ENCODE measurements around the gene P3R3URF.
A peak's percentile ranks its signal among the peaks of the same experiment; 100 is the strongest.

Gene P3R3URF

DNA sequence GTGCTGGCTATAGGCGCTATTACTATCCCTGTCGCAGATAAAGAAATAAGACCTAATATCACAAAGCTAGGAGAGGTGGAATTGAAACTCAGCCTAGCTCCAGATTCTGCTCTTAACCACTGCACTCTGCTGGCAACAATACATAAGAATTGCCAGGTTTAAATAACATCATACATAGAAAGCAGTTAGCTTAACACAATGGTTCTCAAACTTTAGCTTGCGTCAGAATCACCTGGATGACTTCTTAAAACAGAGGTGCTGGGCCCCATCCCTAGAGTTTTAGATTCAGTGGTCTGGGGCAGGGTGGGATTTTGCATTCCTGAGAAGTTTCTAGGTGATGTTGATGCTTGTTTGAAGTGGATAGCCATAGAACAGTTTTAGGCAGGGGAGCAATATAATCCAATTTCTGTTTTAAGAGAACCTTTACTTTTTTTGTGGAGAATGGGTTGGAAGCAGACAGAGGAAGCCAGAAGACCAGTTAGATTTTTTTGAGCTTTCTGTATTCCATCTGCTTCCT is 23.0 kb upstream of the P3R3URF start:
- Mint-ChIP-seq H3K4me1 (peaks cover 39% of the 10 kb centered on the region), H3K9me3 (no peaks in the 10 kb centered on the region), H3K27me3 (peaks cover 17% of the 10 kb centered on the region), H3K27ac (no peak overlapping the region), H3K4me3 (peak overlapping the region; percentile 79 to 86)
- no peak for ATAC-seq
- DNase-seq: no peak

DNA sequence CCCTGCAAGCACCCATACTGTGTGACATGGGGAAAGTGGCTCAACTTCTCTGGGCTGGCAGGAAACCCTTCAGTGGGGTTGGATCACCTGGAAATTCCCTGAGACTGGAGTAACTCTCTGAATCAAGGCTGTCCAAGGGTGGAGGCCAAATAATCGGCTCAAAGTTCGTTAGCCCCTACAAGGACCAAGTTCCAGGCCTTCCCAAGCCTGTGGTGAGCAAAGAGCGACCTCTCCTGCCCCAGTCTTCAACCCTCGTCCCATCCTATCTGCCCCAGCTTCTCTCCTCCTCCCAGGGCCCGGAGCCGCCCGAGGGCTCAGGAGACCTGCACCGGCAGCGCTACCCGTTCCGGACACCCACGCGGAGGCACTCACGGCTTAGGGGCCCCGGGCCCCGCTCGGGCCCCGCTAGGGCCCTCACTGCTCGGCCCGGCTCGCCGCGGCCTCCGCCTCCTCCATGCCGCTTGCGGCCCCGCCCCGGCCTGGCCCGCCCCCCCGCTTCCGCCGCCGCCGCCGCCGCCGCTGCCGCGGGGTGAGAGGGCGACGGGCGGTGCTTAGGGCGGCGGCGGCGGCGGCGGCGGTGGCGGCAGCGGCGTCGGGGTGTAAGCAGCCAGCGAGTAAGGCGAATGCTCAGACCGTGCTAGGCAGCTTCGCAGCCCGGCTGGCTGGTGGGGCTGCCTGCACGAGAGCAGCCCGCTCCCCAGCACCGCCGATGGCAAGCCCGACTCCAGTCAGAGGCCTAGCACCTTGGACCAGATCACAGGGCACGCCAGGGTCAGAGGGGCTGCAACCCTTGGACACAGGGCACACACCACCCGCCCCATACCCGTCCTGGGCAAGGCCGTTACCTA is 21.9 kb upstream of the P3R3URF start, which contains the start of gene POMGNT1:
Gene POMGNT1, minus strand, starts transcription at position 471 of the 848 bp plus-strand sequence. CDS start 613 bp downstream, outside the sequence.
- peak within 1 kb of the TSS; percentile 79 to 86 for H3K4me3 Mint-ChIP-seq
- ATAC-seq (peak; percentile 96), DNase-seq (peak; percentile 75 to 85)
- H3K27ac Mint-ChIP-seq: peak within 1 kb of the TSS; percentile 92 to 94
- no peaks in the 10 kb centered on the region for H3K9me3 Mint-ChIP-seq
- H3K27me3 Mint-ChIP-seq: peaks cover 6% of the 10 kb centered on the region
- peaks cover 28% of the 10 kb centered on the region for H3K4me1 Mint-ChIP-seq

DNA sequence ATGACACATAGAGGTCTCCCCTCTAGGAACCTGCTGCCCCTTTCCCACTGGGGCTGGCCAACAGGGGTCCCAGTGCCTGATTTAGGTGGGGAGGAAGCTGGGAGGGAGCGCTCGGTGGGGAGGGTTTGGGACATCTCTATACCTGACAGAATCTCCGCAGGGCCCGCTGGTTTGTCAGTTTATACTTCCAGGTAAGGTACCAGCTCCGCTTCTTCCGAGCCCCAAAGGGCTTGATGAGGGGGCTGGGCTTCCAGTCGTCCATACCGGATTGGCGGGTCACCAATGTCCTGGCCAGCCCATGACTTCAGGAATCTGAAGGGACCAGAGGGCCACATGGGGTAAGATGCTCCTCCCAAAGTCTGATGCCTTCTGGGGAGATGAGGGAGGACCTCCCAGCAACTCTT is 21.3 kb upstream of the P3R3URF start:
- H3K27me3 Mint-ChIP-seq: peaks cover under 1% of the 10 kb centered on the region
- ATAC-seq: no peak
- H3K27ac Mint-ChIP-seq: peak overlapping the region in 1 of 2 donors; percentile 94
- peaks cover 22% of the 10 kb centered on the region for H3K4me1 Mint-ChIP-seq
- DNase-seq: no peak
- H3K4me3 Mint-ChIP-seq: peak overlapping the region; percentile 79 to 85
- H3K9me3 Mint-ChIP-seq: no peaks in the 10 kb centered on the region

DNA sequence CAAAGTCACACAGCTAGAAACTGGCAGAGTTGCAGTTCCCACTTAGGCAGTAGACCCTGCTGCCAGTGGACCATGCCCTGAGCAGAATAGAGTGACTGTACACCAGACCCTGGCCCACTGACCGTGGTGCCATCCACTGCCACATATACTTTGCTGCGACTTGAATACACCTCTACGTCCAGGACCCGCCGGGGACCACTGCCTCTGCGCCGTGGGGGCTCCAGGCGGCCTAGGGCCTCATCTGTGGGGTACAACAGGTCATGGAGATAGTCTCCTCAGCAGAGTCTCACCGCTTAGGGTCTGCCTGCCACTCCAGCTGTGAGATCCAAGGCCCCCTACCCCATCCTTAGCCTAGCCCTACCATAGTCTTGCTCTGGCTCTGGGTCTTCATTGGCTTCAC is 20.3 kb upstream of the P3R3URF start:
- Mint-ChIP-seq H3K27ac (no peak overlapping the region), H3K4me1 (peaks cover 19% of the 10 kb centered on the region), H3K4me3 (peak overlapping the region; percentile 56 to 85), H3K9me3 (no peaks in the 10 kb centered on the region), H3K27me3 (no peaks in the 10 kb centered on the region)
- ATAC-seq: no peak
- no peak for DNase-seq

DNA sequence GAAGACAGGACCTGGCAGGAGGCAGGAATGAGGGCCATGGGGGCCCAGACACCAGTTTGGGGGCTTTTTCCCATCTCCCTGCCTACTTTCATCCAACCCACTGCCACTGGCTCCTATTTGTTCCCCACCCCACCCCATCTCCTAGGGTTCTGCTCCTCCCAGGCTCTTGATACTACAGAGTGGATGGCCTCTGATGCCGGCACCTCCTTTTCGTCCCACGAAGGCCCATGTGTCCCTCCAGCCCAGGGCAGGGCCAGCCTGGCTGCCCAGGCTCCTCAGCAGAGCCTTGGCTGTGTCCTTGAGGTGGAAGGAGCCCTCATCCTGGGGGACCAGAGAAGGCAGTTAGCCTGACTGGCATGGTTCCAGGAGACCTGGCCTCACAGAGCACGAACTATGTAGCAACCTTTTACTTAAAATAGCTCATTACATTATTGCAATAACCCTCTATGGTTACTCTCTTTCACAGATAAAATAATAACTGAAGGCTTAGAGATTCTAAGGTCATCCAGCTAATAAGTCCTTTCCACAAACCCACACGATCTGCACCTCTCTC is 18.4 kb upstream of the P3R3URF start:
- ATAC-seq (no peak), DNase-seq (no peak)
- H3K9me3 Mint-ChIP-seq: no peaks in the 10 kb centered on the region
- H3K4me3 Mint-ChIP-seq: no peak overlapping the region
- H3K4me1 Mint-ChIP-seq: peaks cover 19% of the 10 kb centered on the region
- H3K27me3 Mint-ChIP-seq: no peaks in the 10 kb centered on the region
- no peak overlapping the region for H3K27ac Mint-ChIP-seq

DNA sequence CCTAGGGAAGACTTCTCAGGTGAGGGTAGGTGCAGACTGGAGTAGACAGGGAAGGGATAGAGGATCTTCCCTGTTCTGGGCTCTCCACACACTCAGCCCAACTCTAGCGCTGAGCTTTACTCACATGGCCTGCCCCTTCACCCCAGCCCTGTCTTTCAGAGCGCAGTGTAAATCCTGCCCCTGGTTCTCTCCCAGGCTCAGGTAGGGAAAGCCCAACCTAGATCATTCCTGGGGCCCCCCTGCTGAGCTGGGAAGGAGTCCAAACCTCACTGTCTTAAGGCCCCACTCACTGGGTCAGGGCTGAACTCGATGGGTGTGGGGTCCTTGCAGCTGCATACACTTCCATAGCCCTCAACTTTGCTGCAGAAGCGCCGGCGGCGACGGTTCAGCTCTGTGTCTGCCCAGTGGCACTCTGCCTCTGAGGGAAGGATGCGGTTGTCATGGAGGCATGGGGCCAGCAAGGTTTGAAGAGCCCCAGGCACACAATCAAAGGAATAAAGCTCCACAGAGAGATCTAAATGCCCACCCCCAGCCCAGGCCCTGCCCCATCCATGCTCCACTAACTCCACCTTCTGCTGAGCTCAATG is 17.8 kb upstream of the P3R3URF start:
- Mint-ChIP-seq H3K4me3 (no peak overlapping the region), H3K27ac (no peak overlapping the region), H3K4me1 (peaks cover 19% of the 10 kb centered on the region), H3K27me3 (no peaks in the 10 kb centered on the region), H3K9me3 (no peaks in the 10 kb centered on the region)
- no peak for ATAC-seq
- DNase-seq: no peak

DNA sequence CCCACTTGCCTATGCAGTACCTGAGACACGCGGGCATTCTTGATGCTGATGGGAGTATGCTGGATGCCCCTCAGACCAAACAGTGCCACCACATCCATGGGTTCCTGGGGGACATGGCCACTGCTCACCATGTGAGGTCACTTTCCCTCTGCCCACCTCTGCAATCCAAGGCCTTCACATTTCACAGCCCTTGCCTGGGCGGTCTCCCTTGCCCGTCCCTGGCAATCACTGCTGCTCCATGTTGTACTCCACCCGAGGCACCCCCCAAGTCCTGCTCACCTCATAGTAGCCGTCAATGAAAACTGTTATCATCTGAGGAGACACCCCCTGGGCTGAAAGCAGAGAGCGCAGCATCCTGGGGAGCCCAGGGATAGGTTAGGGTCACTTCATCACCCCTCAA is 17.0 kb upstream of the P3R3URF start:
- DNase-seq: no peak

DNA sequence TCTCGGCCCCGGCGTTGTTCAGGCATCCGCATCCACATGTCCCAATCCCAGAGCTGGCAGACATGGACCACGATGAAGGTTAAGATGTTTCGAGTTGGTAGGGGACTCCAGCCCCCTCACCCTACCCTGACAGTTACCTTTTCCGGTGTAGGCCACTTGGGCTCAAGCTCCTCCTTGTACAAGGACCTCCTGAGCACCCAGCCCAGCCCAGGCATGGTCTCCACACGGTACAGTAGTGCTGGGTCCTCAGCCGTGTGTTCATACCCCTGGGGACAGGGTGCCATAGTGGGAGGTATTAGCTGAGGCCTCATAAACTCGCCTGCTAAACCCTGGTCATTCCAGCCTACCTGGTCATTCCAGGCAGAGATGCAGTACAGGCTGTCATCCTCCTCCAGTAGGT is 15.9 kb upstream of the P3R3URF start:
- no peak for ATAC-seq
- no peaks in the 10 kb centered on the region for H3K9me3 Mint-ChIP-seq
- no peak overlapping the region for H3K4me3 Mint-ChIP-seq
- no peak for DNase-seq
- H3K27ac Mint-ChIP-seq: no peak overlapping the region
- peaks cover 13% of the 10 kb centered on the region for H3K4me1 Mint-ChIP-seq
- no peaks in the 10 kb centered on the region for H3K27me3 Mint-ChIP-seq

More for the DNA sequence above, 17.0 kb upstream of the P3R3URF start:
- Mint-ChIP-seq H3K4me1 (peaks cover 19% of the 10 kb centered on the region), H3K4me3 (no peak overlapping the region), H3K27me3 (no peaks in the 10 kb centered on the region), H3K9me3 (no peaks in the 10 kb centered on the region), H3K27ac (peak overlapping the region in 1 of 2 donors; percentile 26)
- no peak for ATAC-seq

DNA sequence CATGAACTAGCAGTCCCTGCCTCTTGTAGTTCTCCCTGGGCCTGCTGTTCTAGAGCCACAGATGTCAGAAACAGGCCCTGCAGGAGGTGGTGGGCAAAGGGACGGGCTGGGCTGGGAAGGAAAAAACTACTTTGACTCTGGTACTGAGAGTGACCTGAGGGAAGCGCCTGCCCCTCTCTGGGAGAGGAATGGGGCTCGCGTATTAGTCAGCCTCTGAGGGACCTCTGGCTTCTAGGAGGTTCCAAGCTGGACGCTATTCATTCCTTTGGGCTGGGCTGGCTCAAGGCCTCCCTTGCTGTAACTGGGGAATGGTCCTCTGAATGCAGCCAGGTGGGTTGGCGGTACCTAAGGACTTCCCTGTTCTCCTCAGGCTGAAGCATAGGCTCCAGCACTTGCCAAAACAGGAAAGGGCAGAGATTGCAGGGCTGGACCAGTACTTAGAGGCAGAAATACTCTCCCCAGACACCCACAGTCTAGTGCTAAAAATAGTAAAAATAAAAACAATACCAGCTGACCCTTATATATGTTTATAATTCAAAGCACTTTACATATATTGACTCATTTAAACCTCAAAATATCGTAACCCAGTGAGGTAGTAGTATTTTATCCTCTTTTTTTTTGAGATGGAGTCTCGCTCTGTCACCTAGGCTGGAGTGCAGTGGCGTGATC is 14.9 kb upstream of the P3R3URF start:
- DNase-seq: no peak
- no peak overlapping the region for H3K27ac Mint-ChIP-seq
- ATAC-seq: no peak
- H3K4me3 Mint-ChIP-seq: no peak overlapping the region
- H3K27me3 Mint-ChIP-seq: no peaks in the 10 kb centered on the region
- no peaks in the 10 kb centered on the region for H3K9me3 Mint-ChIP-seq
- peaks cover 3% of the 10 kb centered on the region for H3K4me1 Mint-ChIP-seq

DNA sequence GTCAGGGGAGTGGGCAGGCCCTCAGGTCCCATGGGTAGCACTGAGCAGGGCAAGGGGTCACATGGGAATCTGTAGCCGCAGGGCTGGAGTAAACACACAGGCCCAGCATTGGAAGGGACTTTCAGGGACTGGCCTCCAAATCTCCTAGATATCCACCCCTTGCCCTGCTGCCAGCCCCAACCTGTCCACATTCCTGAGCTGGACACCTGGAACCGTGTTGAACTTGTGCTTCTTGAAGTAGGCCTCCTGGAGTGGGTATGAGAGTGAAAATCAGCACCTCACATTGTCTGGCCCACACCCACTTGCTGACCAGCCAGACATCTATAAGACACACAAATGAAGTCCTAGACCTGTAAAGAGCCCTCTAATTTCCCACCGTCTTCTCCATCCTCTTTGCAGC is 14.3 kb upstream of the P3R3URF start:
- Mint-ChIP-seq H3K4me3 (no peak overlapping the region), H3K27ac (no peak overlapping the region), H3K27me3 (no peaks in the 10 kb centered on the region), H3K4me1 (peaks cover 4% of the 10 kb centered on the region), H3K9me3 (no peaks in the 10 kb centered on the region)
- ATAC-seq (no peak), DNase-seq (no peak)

DNA sequence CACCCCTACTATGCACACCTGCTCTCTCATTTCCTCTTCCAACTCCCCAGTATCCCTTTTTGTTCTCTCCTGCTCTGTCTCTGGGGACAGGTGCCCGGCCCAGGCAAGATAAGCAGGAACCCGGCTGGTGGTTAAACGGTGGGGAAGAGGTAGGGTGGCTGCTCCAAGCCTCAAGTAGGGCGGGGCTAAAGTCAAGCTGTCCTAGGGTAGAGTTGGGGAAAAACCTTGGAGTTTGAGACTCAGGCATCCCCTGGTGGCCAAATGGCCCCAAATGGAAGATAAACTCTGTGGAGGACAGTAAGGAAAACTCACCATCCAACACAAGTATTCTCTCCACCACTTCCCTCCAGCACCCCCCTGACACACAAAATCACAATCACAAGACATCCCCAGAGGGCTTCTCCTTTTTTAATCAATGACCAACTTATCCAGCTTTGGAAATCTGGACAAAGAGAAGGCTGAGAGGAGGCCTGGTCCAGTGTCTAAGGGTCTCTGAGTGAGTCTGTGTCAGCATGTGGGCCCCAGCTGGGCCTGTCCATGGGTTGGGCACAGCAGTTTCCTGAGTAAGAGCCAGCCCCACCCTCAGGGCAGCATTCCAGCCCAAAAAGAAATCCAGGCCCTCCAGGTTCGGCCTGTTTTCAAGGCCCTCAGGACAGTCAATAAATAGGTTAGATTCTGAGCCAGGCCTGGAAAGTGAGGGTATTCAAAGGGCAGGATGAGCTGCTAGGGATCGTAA is 12.2 kb upstream of the P3R3URF start:
- peaks cover 25% of the 10 kb centered on the region for H3K4me1 Mint-ChIP-seq
- no peak overlapping the region for H3K4me3 Mint-ChIP-seq
- no peaks in the 10 kb centered on the region for H3K9me3 Mint-ChIP-seq
- DNase-seq (no peak), ATAC-seq (no peak)
- no peaks in the 10 kb centered on the region for H3K27me3 Mint-ChIP-seq
- H3K27ac Mint-ChIP-seq: no peak overlapping the region

DNA sequence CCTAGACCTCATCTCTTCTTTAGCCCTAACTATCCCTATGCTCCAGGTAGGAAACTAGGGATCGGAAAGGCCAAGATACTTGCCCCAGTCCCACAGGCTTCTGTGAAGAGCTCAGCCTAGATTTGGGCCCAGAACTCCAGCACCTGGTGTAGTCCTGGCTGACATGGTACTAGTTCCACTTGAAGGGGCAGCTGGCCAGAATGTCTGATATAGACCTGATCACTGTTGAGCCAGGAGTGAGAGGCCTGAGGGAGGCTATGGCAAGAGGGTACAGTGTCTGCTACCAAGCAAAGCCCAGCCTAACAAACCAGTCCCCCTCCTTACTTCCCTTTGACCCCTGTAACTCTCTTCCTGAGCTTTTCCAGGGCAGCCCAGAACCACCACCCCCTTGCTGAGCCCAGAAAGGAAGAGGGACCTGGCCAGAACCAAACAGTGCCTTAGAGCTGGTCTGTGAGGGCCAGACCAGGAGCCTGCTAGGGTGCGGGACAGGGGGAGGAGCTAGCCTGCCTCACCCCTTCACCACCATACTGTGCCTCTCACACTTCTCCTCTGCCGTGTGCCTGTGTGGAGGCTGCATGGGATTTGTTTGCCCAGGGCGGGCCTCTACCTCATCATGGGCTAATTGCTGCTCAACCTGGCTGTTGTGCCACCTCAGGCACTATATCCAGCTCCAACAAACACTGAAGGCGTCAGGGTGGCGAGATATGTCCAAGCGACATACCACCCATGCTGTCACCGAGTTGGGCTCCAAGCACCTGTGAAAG is 11.0 kb upstream of the P3R3URF start:
- Mint-ChIP-seq H3K27ac (no peak overlapping the region), H3K4me1 (peaks cover 28% of the 10 kb centered on the region)

DNA sequence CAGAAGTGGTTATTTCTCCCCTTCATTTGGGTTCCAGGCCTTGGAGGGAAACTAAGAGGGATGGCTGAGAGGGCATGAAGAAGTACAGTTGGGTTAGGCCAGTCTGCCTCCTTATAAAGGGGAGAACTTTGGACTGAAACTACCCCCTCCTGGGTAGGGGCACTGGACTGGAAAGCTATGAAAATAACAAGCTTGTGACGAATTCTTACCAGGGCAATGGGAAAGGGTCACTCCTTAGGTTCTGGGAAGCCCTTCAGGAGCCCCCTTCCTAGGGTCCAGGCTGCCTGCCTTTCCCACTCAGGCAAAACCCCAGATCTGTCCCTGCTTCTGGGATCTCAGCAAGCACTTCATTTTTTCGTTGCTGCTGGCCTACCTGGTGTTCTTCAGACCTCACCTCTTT is 9.8 kb upstream of the P3R3URF start:
- peaks cover 28% of the 10 kb centered on the region for H3K4me1 Mint-ChIP-seq
- H3K9me3 Mint-ChIP-seq: no peaks in the 10 kb centered on the region
- no peak for DNase-seq
- H3K27ac Mint-ChIP-seq: no peak overlapping the region
- no peak for ATAC-seq
- no peaks in the 10 kb centered on the region for H3K27me3 Mint-ChIP-seq
- no peak overlapping the region for H3K4me3 Mint-ChIP-seq

More for the DNA sequence above, 11.0 kb upstream of the P3R3URF start:
- Mint-ChIP-seq H3K9me3 (no peaks in the 10 kb centered on the region), H3K4me3 (no peak overlapping the region), H3K27me3 (no peaks in the 10 kb centered on the region)
- no peak for DNase-seq
- no peak for ATAC-seq

DNA sequence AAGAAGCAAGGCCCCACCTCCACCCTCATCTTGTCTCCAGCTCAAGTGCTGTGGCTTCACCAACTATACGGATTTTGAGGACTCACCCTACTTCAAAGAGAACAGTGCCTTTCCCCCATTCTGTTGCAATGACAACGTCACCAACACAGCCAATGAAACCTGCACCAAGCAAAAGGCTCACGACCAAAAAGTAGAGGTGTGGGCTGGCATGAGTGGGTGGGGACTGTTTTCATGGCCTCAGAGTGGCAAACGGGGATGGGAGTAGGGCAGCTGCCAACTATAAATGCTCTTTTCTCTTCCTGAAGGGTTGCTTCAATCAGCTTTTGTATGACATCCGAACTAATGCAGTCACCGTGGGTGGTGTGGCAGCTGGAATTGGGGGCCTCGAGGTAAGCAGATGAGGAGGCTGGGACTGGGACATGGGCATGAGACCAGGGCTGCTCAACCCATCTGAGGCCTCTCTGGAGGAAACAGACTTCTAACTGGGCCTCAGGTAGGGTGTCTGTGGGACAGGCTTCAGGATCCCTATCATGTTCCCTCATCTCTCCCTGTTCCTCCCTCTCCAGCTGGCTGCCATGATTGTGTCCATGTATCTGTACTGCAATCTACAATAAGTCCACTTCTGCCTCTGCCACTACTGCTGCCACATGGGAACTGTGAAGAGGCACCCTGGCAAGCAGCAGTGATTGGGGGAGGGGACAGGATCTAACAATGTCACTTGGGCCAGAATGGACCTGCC is 8.8 kb upstream of the P3R3URF start:
- Mint-ChIP-seq H3K4me1 (peaks cover 28% of the 10 kb centered on the region), H3K27ac (peak overlapping the region; percentile 89 to 92), H3K4me3 (peak overlapping the region; percentile 75 to 82), H3K9me3 (no peaks in the 10 kb centered on the region), H3K27me3 (no peaks in the 10 kb centered on the region)
- ATAC-seq: peak; percentile 89
- peak; percentile 54 to 82 for DNase-seq

Measured in stimulated activated naive CD8-positive, alpha-beta T cell treated with anti-CD3 and anti-CD28 coated beads, Interleukin-15, amount 100 ng/mL, for 72 hours (primary cell).